Panc1 (cell line): ENCODE data around the gene LRRC8C. TPM values are rescaled to one million over a fixed set of nuclear protein-coding genes. Genes with fewer than 3 reads are reported as not detected.

Experiments
- ATAC-seq: fragments of 200-7000 bp; cut with Tn5 transposase; 2 replicates; pipeline ENCODE4 v1.9.1; 2020; ENCODE audit warnings: mild to moderate bottlenecking, moderate library complexity
- BruUV-seq: library from RNA; stranded (reverse); fragments of 400-500 nt; replicated peaks from 2 replicates; lab custom pipeline; 2021; lab: Mats Ljungman, UMichigan
- CTCF ChIA-PET: fragments of 300-600 bp; sonication (Branson Sonifier 250); formaldehyde crosslinking; loops from one replicate; lab custom pipeline; 2022; ENCODE audit warnings: antibody characterized with exemption; lab: Charles Lee
- POLR2A ChIA-PET: fragments of 300-600 bp; sonication (Branson Sonifier 250); formaldehyde crosslinking; loops from one replicate; lab custom pipeline; 2022; ENCODE audit warnings: antibody characterized with exemption; lab: Charles Lee
- DNase-seq: peaks from one replicate; pipeline ENCODE4 v3.0.0-alpha.2; 2010; ENCODE audit warnings: low read depth, low spot score
- H3K27ac ChIP-seq: 2 replicates; pipeline ENCODE4 v1.5.1; 2011; ENCODE audit warnings: mild to moderate bottlenecking, low read length, inconsistent platforms
- H3K27me3 ChIP-seq: fragments of 200-500 bp; sonication (Bioruptor generic); 2 replicates; pipeline ENCODE4 v1.6.0; 2014; ENCODE audit warnings: low read length, inconsistent platforms; ENCODE audit not compliant: control insufficient read depth, insufficient read depth
- H3K36me3 ChIP-seq: fragments of 200-500 bp; sonication (Bioruptor generic); 2 replicates; pipeline ENCODE4 v1.5.1; 2014; ENCODE audit warnings: inconsistent platforms, mild to moderate bottlenecking, low read length, moderate library complexity; ENCODE audit not compliant: control insufficient read depth, insufficient read depth
- H3K4me1 ChIP-seq: 2 replicates; pipeline ENCODE4 v1.5.1; 2011; ENCODE audit warnings: inconsistent platforms, mild to moderate bottlenecking, low read length, moderate library complexity; ENCODE audit not compliant: control insufficient read depth, insufficient read depth
- H3K4me3 ChIP-seq, 2 experiments: 2 replicates each; pipeline ENCODE4 v1.5.1; 2011 to 2012; ENCODE audit warnings: low read depth in 2 of 2, low read length in 2 of 2, mild to moderate bottlenecking in 2 of 2, inconsistent platforms in 1 of 2, moderate library complexity in 1 of 2
- H3K9me3 ChIP-seq: fragments of 200-500 bp; sonication (Bioruptor generic); 2 replicates; pipeline ENCODE4 v1.5.1; 2014; ENCODE audit warnings: low read depth, mild to moderate bottlenecking, inconsistent platforms, low read length, moderate library complexity; ENCODE audit not compliant: control insufficient read depth, insufficient read depth
- CTCF ChIP-seq: fragments of 450-650 bp; IDR thresholded peaks from 2 replicates; pipeline ENCODE4 v1.5.1; 2017; ENCODE audit warnings: mild to moderate bottlenecking
- POLR2AphosphoS5 ChIP-seq: IDR thresholded peaks from 2 replicates; pipeline ENCODE4 v1.6.1; 2012; ENCODE audit warnings: mild to moderate bottlenecking, low read depth, low read length, moderate library complexity
- REST ChIP-seq, 2 experiments: IDR thresholded peaks; 2 replicates each; pipeline ENCODE4 v1.6.1; 2011 to 2012; ENCODE audit warnings: low read depth in 2 of 2, control low read depth in 1 of 2, low read length in 1 of 2, mild to moderate bottlenecking in 1 of 2, moderate library complexity in 1 of 2; ENCODE audit not compliant: insufficient read depth in 1 of 2
- SIN3A ChIP-seq: IDR thresholded peaks from 2 replicates; pipeline ENCODE4 v1.6.1; 2012; ENCODE audit warnings: low read depth, mild to moderate bottlenecking, low read length, moderate library complexity, borderline replicate concordance; ENCODE audit not compliant: insufficient read depth
- TCF7L2 ChIP-seq: IDR thresholded peaks from 2 replicates; pipeline ENCODE4 v1.6.1; 2011; ENCODE audit warnings: mild to moderate bottlenecking, low read depth, low read length, inconsistent platforms
- in situ Hi-C: cut with HindIII; loops from 2 replicates; pipeline ENCODE4 v1.10.0; 2016; ENCODE audit warnings: low sequenced_read_pairs, low pct_unique_long_range_greater_than_20kb
- intact Hi-C: fragments of 100-400 bp; cut with micrococcal nuclease; formaldehyde crosslinking; loops from one replicate; pipeline ENCODE4 v1.10.0; 2022; ENCODE audit not compliant: unreplicated experiment
- total RNA-seq: library from RNA; stranded (reverse); gene quantifications from one replicate; pipeline ENCODE4 v1.2.1, GENCODE V29; 2021; ENCODE audit not compliant: unreplicated experiment

The LRRC8C gene
- total RNA-seq, 1 experiment from 2014 or later = 17.1 TPM

GRCh38 chr1:89624715-89625323 lies 8.1 kb upstream of the LRRC8C start:
- DNase-seq = no peak
- Histone ChIP-seq H3K4me1 (no peaks in the 10 kb centered on the region), H3K27ac (no peak overlapping the region), H3K4me3 (no peak overlapping the region), H3K27me3 (no peaks in the 10 kb centered on the region), H3K9me3 (no peaks in the 10 kb centered on the region), H3K36me3 (no peaks in the 10 kb centered on the region)
- TF ChIP-seq CTCF = no peak
- no peak for TF ChIP-seq POLR2AphosphoS5
- TF ChIP-seq SIN3A = no peak
- TF ChIP-seq TCF7L2 = no peak
- TF ChIP-seq REST (IDR thresholded peaks at IDR 0.05; ENCODE audit: insufficient read depth in 1 of 2, low read depth in 2 of 2, low read length in 1 of 2) = no peak
- no peak for ATAC-seq
- CTCF ChIA-PET = interaction anchor here (0.8 kb wide), 1 partner anchor 119 kb away, joined by 3 read pairs; no protein-coding TSS in a partner anchor
- in situ Hi-C loops = no loop called here
- intact Hi-C loops = loop anchor here (5.0 kb wide), 1 partner anchor 362 kb away; no protein-coding TSS in a partner anchor
- POLR2A ChIA-PET = interaction anchor here (0.5 kb wide), 1 partner anchor 1900 kb away, joined by 3 read pairs; no protein-coding TSS in a partner anchor
- no TSS peak for BruUV-seq

- Histone ChIP-seq H3K9me3 (no peaks in the 10 kb centered on the region), H3K36me3 (no peaks in the 10 kb centered on the region), H3K4me1 (peaks cover 3% of the 10 kb centered on the region; the same call in 1 of the 2 replicates), H3K27me3 (no peaks in the 10 kb centered on the region), H3K27ac (no peak overlapping the region), H3K4me3 (no peak overlapping the region)
- TF ChIP-seq CTCF = no peak
- no peak for TF ChIP-seq POLR2AphosphoS5
- TF ChIP-seq SIN3A = no peak
- no peak for TF ChIP-seq TCF7L2
- TF ChIP-seq REST (IDR thresholded peaks at IDR 0.05; ENCODE audit: insufficient read depth in 1 of 2, low read depth in 2 of 2, low read length in 1 of 2) = no peak
- intact Hi-C loops (loop anchor here (5.0 kb wide), 1 partner anchor 360 kb away; no protein-coding TSS in a partner anchor), in situ Hi-C loops (no loop called here)
- ChIA-PET CTCF (interaction anchor here (0.7 kb wide), 1 partner anchor 136 kb away, joined by 3 read pairs; no protein-coding TSS in a partner anchor), POLR2A (no interaction called here)
- BruUV-seq = no TSS peak
- DNase-seq = no peak
- ATAC-seq = no peak
Measured at GRCh38 chr1:89627596-89627962, 5.3 kb upstream of the LRRC8C start.
